OCI-LY7 (cell line): Measurements from ENCODE around the gene APOA1.

Source experiments
- CTCF ChIP-seq: fragments of 200-600 bp; sonication (generic); conservative IDR thresholded peaks from 2 replicates; pipeline ENCODE4 v1.5.1; 2014; ENCODE audit warnings: mild to moderate bottlenecking, antibody characterized with exemption, low read length, moderate library complexity, mixed read lengths
- EZH2phosphoT487 ChIP-seq: fragments of 200-600 bp; sonication (generic); IDR thresholded peaks from 2 replicates; pipeline ENCODE4 v1.6.1; 2018; ENCODE audit warnings: low read depth, borderline replicate concordance, mild to moderate bottlenecking, mixed run types, antibody characterized with exemption, low read length, moderate library complexity, mixed read lengths

- TF ChIP-seq EZH2phosphoT487 (no peak), CTCF (peak; percentile 61; the same call in 1 of the 2 replicates)
Observed at GRCh38 chr11:116840224-116840745, 2.9 kb upstream of the APOA1 start.
